Chondrocyte (in vitro differentiated cells): ENCODE data around the gene TSPAN6. TPM values are rescaled to one million over a fixed set of nuclear protein-coding genes. Genes with fewer than 3 reads are reported as not detected.

Experiments
- DNase-seq: peaks from one replicate; pipeline ENCODE4 v3.0.0; 2021; ENCODE audit warnings: mixed read lengths, low spot score
- H3K27ac Mint-ChIP-seq: one replicate; pipeline ENCODE4 v1.8.0; 2021; ENCODE audit warnings: mild to moderate bottlenecking, moderate library complexity, mixed read lengths; ENCODE audit not compliant: unreplicated experiment
- H3K27me3 Mint-ChIP-seq: 2 replicates; pipeline ENCODE4 v1.8.0; 2021; ENCODE audit warnings: low read depth, mixed read lengths
- H3K36me3 Mint-ChIP-seq: 2 replicates; pipeline ENCODE4 v1.8.0; 2021; ENCODE audit warnings: low read depth, mixed read lengths
- H3K4me1 Mint-ChIP-seq: 2 replicates; pipeline ENCODE4 v1.8.0; 2021; ENCODE audit warnings: low read depth, mild to moderate bottlenecking, mixed read lengths
- H3K4me3 Mint-ChIP-seq: one replicate; pipeline ENCODE4 v1.8.0; 2021; ENCODE audit warnings: mild to moderate bottlenecking, moderate library complexity, mixed read lengths; ENCODE audit not compliant: unreplicated experiment
- H3K9me3 Mint-ChIP-seq: 2 replicates; pipeline ENCODE4 v1.8.0; 2021; ENCODE audit warnings: low read depth, mixed read lengths
- total RNA-seq: library from RNA; stranded (reverse); gene quantifications from 3 replicates; pipeline ENCODE4 v1.2.1, GENCODE V29; 2021
- TF ChIP-seq, protein P1 (sequence below): fragments of 200-600 bp; sonication (generic); IDR thresholded peaks from 2 replicates; pipeline ENCODE4 v1.5.0; 2021; ENCODE audit warnings: antibody characterized with exemption, mild to moderate bottlenecking, moderate library complexity

The TSPAN6 gene
- total RNA-seq, 1 donor from 2014 or later = 18.6 TPM

- DNase-seq = no peak
- H3K27me3 Mint-ChIP-seq = peaks cover 10% of the 10 kb centered on the region
- H3K27ac Mint-ChIP-seq = no peak overlapping the region
- TF ChIP-seq, protein P1, sequence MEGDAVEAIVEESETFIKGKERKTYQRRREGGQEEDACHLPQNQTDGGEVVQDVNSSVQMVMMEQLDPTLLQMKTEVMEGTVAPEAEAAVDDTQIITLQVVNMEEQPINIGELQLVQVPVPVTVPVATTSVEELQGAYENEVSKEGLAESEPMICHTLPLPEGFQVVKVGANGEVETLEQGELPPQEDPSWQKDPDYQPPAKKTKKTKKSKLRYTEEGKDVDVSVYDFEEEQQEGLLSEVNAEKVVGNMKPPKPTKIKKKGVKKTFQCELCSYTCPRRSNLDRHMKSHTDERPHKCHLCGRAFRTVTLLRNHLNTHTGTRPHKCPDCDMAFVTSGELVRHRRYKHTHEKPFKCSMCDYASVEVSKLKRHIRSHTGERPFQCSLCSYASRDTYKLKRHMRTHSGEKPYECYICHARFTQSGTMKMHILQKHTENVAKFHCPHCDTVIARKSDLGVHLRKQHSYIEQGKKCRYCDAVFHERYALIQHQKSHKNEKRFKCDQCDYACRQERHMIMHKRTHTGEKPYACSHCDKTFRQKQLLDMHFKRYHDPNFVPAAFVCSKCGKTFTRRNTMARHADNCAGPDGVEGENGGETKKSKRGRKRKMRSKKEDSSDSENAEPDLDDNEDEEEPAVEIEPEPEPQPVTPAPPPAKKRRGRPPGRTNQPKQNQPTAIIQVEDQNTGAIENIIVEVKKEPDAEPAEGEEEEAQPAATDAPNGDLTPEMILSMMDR = no peak
- no peaks in the 10 kb centered on the region for H3K4me1 Mint-ChIP-seq
- H3K36me3 Mint-ChIP-seq = no peaks in the 10 kb centered on the region
- no peak overlapping the region for H3K4me3 Mint-ChIP-seq
- H3K9me3 Mint-ChIP-seq = no peaks in the 10 kb centered on the region
Observed at GRCh38 chrX:100591256-100592051, 45.2 kb downstream of the TSPAN6 start.

- Mint-ChIP-seq H3K4me1 (no peaks in the 10 kb centered on the region), H3K27me3 (peaks cover 28% of the 10 kb centered on the region), H3K27ac (no peak overlapping the region), H3K36me3 (no peaks in the 10 kb centered on the region), H3K4me3 (no peak overlapping the region), H3K9me3 (no peaks in the 10 kb centered on the region)
- TF ChIP-seq, protein P1 = no peak
- DNase-seq = no peak
Observed at GRCh38 chrX:100587861-100588260, 48.7 kb downstream of the TSPAN6 start.

- Mint-ChIP-seq H3K4me1 (no peaks in the 10 kb centered on the region), H3K36me3 (no peaks in the 10 kb centered on the region), H3K4me3 (no peak overlapping the region), H3K27ac (no peak overlapping the region), H3K9me3 (no peaks in the 10 kb centered on the region), H3K27me3 (peaks cover 37% of the 10 kb centered on the region)
- no peak for DNase-seq
- TF ChIP-seq, protein P1 = no peak
Observed at GRCh38 chrX:100586747-100587146, 49.9 kb downstream of the TSPAN6 start.

GRCh38 chrX:100584611-100585010 lies 52.0 kb downstream of the TSPAN6 start, which contains the start of gene TNMD:
Gene TNMD, plus strand, starts transcription at chrX:100584936. Its CDS starts 83 bp downstream, at chrX:100585019.
- Mint-ChIP-seq H3K27me3 (peaks cover 37% of the 10 kb centered on the region), H3K36me3 (no peaks in the 10 kb centered on the region), H3K4me3 (no peak within 1 kb of the TSS), H3K9me3 (no peaks in the 10 kb centered on the region), H3K27ac (no peak within 1 kb of the TSS), H3K4me1 (no peaks in the 10 kb centered on the region)
- TF ChIP-seq, protein P1 = no peak
- no peak for DNase-seq

Other genes with a start within 250 kb of the TSPAN6 start
- 5.0 to 63.2 TPM (median 5.3 TPM) in 3 replicates for gene PCDH19, start 226.5 kb downstream of the TSPAN6 start, total RNA-seq
- gene TNMD, start 51.9 kb downstream of the TSPAN6 start, total RNA-seq = 1.5 to 1.9 TPM in 2 of 3 replicates, not detected in the other
- 10.0 to 21.1 TPM (median 10.8 TPM) in 3 replicates for gene SRPX2, start 7.4 kb upstream of the TSPAN6 start, total RNA-seq
- 5.3 to 10.8 TPM (median 5.9 TPM) in 3 replicates for gene SYTL4, start 95.3 kb upstream of the TSPAN6 start, total RNA-seq
- 11.5 to 13.5 TPM (median 11.8 TPM) in 3 replicates for gene CSTF2, start 183.6 kb upstream of the TSPAN6 start, total RNA-seq
- gene NOX1, start 237.6 kb upstream of the TSPAN6 start, total RNA-seq = not detected in 3 replicates